ENCODE results near the gene WDFY1.

Gene WDFY1

GRCh38 chr2:223928113-223929006, 16.8 kb downstream of the WDFY1 start:
- H3K9ac ChIP-seq = no peak overlapping the region
- H3K9me3 ChIP-seq (ENCODE audit: control insufficient read depth, low read length) = no peaks in the 10 kb centered on the region
- no peaks in the 10 kb centered on the region for H3K36me3 ChIP-seq (ENCODE audit: control insufficient read depth, insufficient read depth, low read length)
- peaks cover 21% of the 10 kb centered on the region for H3K4me1 ChIP-seq
- no peaks in the 10 kb centered on the region for H3K27me3 ChIP-seq (ENCODE audit: control insufficient read depth, insufficient read depth, low read length)
- no peak for TF ChIP-seq CTCF (IDR thresholded peaks at IDR 0.05)
- no peak overlapping the region for H2AFZ ChIP-seq
- H3K79me2 ChIP-seq = peaks cover 30% of the 10 kb centered on the region
- no peak overlapping the region for H3K4me2 ChIP-seq (ENCODE audit: low read length)
- no peak overlapping the region for H3K4me3 ChIP-seq (ENCODE audit: low read depth, low read length)
- no peak overlapping the region for H3K27ac ChIP-seq

- no peak overlapping the region for H3K9ac ChIP-seq
- H3K79me2 ChIP-seq = peaks cover 48% of the 10 kb centered on the region
- no peaks in the 10 kb centered on the region for H3K36me3 ChIP-seq (ENCODE audit: control insufficient read depth, insufficient read depth, low read length)
- TF ChIP-seq CTCF (IDR thresholded peaks at IDR 0.05) = no peak
- H3K27me3 ChIP-seq (ENCODE audit: control insufficient read depth, insufficient read depth, low read length) = no peaks in the 10 kb centered on the region
- H3K9me3 ChIP-seq (ENCODE audit: control insufficient read depth, low read length) = no peaks in the 10 kb centered on the region
- peaks cover 18% of the 10 kb centered on the region for H3K4me1 ChIP-seq
- H3K4me2 ChIP-seq (ENCODE audit: low read length) = no peak overlapping the region
- no peak overlapping the region for H2AFZ ChIP-seq
- H3K4me3 ChIP-seq (ENCODE audit: low read depth, low read length) = no peak overlapping the region
- no peak overlapping the region for H3K27ac ChIP-seq
Measured at GRCh38 chr2:223925106-223925505, 20.0 kb downstream of the WDFY1 start.

GRCh38 chr2:223923976-223924375, 21.2 kb downstream of the WDFY1 start:
- Histone ChIP-seq H3K27ac (no peak overlapping the region), H3K9ac (no peak overlapping the region), H3K4me2 (ENCODE audit: low read length) (no peak overlapping the region), H3K27me3 (ENCODE audit: control insufficient read depth, insufficient read depth, low read length) (no peaks in the 10 kb centered on the region), H3K4me1 (peaks cover 13% of the 10 kb centered on the region), H3K79me2 (peaks cover 56% of the 10 kb centered on the region), H3K9me3 (ENCODE audit: control insufficient read depth, low read length) (no peaks in the 10 kb centered on the region), H2AFZ (no peak overlapping the region), H3K4me3 (ENCODE audit: low read depth, low read length) (no peak overlapping the region), H3K36me3 (ENCODE audit: control insufficient read depth, insufficient read depth, low read length) (no peaks in the 10 kb centered on the region)
- no peak for TF ChIP-seq CTCF (IDR thresholded peaks at IDR 0.05)

GRCh38 chr2:223922308-223922707, 22.8 kb downstream of the WDFY1 start:
- Histone ChIP-seq H3K9me3 (ENCODE audit: control insufficient read depth, low read length) (no peaks in the 10 kb centered on the region), H2AFZ (no peak overlapping the region)

More at GRCh38 chr2:223922308-223922707, 22.8 kb downstream of the WDFY1 start:
- no peak overlapping the region for H3K4me3 ChIP-seq (ENCODE audit: low read depth, low read length)
- no peak overlapping the region for H3K9ac ChIP-seq
- H3K27ac ChIP-seq = no peak overlapping the region
- H3K36me3 ChIP-seq (ENCODE audit: control insufficient read depth, insufficient read depth, low read length) = no peaks in the 10 kb centered on the region
- no peaks in the 10 kb centered on the region for H3K27me3 ChIP-seq (ENCODE audit: control insufficient read depth, insufficient read depth, low read length)
- H3K4me1 ChIP-seq = peaks cover 13% of the 10 kb centered on the region
- H3K79me2 ChIP-seq = peaks cover 54% of the 10 kb centered on the region
- TF ChIP-seq CTCF (IDR thresholded peaks at IDR 0.05) = no peak
- no peak overlapping the region for H3K4me2 ChIP-seq (ENCODE audit: low read length)

All from parathyroid adenoma (tissue), 2 donors.